ENCODE measurements around the gene GPR39.

The GPR39 gene

GRCh38 chr2:132448331-132448730 lies 31.7 kb downstream of the GPR39 start:
- no peak for DNase-seq
- no peak overlapping the region for H3K4me3 ChIP-seq
- H3K4me1 ChIP-seq = no peaks in the 10 kb centered on the region
- no peaks in the 10 kb centered on the region for H3K36me3 ChIP-seq
- H3K9me3 ChIP-seq = no peaks in the 10 kb centered on the region
- no peaks in the 10 kb centered on the region for H3K27me3 ChIP-seq
- TF ChIP-seq, protein P1, sequence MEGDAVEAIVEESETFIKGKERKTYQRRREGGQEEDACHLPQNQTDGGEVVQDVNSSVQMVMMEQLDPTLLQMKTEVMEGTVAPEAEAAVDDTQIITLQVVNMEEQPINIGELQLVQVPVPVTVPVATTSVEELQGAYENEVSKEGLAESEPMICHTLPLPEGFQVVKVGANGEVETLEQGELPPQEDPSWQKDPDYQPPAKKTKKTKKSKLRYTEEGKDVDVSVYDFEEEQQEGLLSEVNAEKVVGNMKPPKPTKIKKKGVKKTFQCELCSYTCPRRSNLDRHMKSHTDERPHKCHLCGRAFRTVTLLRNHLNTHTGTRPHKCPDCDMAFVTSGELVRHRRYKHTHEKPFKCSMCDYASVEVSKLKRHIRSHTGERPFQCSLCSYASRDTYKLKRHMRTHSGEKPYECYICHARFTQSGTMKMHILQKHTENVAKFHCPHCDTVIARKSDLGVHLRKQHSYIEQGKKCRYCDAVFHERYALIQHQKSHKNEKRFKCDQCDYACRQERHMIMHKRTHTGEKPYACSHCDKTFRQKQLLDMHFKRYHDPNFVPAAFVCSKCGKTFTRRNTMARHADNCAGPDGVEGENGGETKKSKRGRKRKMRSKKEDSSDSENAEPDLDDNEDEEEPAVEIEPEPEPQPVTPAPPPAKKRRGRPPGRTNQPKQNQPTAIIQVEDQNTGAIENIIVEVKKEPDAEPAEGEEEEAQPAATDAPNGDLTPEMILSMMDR (IDR thresholded peaks at IDR 0.05) = no peak
- H3K27ac ChIP-seq = no peak overlapping the region
- intact Hi-C loops (cut with DNase I; ENCODE audit: low total_unique reads) = no loop called here

- intact Hi-C loops (cut with DNase I; ENCODE audit: low total_unique reads) = no loop called here
- no peak overlapping the region for H3K27ac ChIP-seq
- H3K9me3 ChIP-seq = no peaks in the 10 kb centered on the region
- DNase-seq = peak in 1 of 2 donors; percentile 25
- H3K27me3 ChIP-seq = no peaks in the 10 kb centered on the region
- TF ChIP-seq, protein P1 (IDR thresholded peaks at IDR 0.05) = peak; percentile 19 to 39
- H3K4me3 ChIP-seq = no peak overlapping the region
- H3K4me1 ChIP-seq = no peaks in the 10 kb centered on the region
- no peaks in the 10 kb centered on the region for H3K36me3 ChIP-seq
Measured at GRCh38 chr2:132448771-132449170, 32.2 kb downstream of the GPR39 start.

GRCh38 chr2:132449868-132450267 lies 33.3 kb downstream of the GPR39 start:
- intact Hi-C loops (cut with DNase I; ENCODE audit: low total_unique reads) = no loop called here
- Histone ChIP-seq H3K4me3 (no peak overlapping the region), H3K4me1 (no peaks in the 10 kb centered on the region), H3K27me3 (no peaks in the 10 kb centered on the region), H3K36me3 (no peaks in the 10 kb centered on the region), H3K9me3 (no peaks in the 10 kb centered on the region), H3K27ac (no peak overlapping the region)
- TF ChIP-seq, protein P1 (IDR thresholded peaks at IDR 0.05) = no peak
- DNase-seq = no peak

DNA sequence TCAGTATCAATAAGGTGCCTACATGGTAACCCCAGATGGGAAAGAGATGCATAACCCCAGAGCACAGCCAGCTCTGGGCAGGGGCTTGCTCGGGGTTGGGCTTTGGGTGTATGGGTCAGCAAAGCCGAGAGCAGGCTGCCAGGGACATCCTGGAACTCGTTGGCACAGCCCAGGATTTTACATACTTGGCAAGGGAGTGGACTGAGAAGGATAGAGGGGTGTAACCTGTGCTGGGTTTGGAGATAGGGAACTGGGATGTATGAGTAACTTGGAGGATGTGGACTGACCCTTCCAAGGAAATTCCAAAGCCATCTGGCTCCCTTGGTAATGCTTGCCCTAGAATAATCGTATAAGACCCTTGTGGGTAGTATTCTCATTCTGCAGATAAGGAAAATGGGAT lies 44.2 kb downstream of the GPR39 start:
- Histone ChIP-seq H3K36me3 (no peaks in the 10 kb centered on the region), H3K27ac (no peak overlapping the region), H3K4me3 (no peak overlapping the region), H3K27me3 (no peaks in the 10 kb centered on the region), H3K4me1 (no peaks in the 10 kb centered on the region), H3K9me3 (peaks cover 0 to 5% (median under 1%) of the 10 kb centered on the region in 3 donors)
- intact Hi-C loops (cut with DNase I; ENCODE audit: low total_unique reads) = no loop called here
- DNase-seq = no peak
- TF ChIP-seq, protein P1 (IDR thresholded peaks at IDR 0.05) = no peak

- Histone ChIP-seq H3K36me3 (no peaks in the 10 kb centered on the region), H3K9me3 (peaks cover 5 to 15% (median 14%) of the 10 kb centered on the region in 3 donors), H3K4me3 (no peak overlapping the region), H3K4me1 (no peaks in the 10 kb centered on the region), H3K27me3 (no peaks in the 10 kb centered on the region), H3K27ac (no peak overlapping the region)
- no peak for DNase-seq
- TF ChIP-seq, protein P1 (IDR thresholded peaks at IDR 0.05) = no peak
- intact Hi-C loops (cut with DNase I; ENCODE audit: low total_unique reads) = no loop called here
Measured at GRCh38 chr2:132462236-132462635, 45.6 kb downstream of the GPR39 start.

GRCh38 chr2:132463719-132464118 lies 47.1 kb downstream of the GPR39 start:
- Histone ChIP-seq H3K36me3 (no peaks in the 10 kb centered on the region), H3K27me3 (no peaks in the 10 kb centered on the region), H3K27ac (no peak overlapping the region), H3K4me1 (no peaks in the 10 kb centered on the region), H3K9me3 (peaks cover 5 to 26% (median 21%) of the 10 kb centered on the region in 3 donors), H3K4me3 (no peak overlapping the region)
- no peak for DNase-seq
- TF ChIP-seq, protein P1 (IDR thresholded peaks at IDR 0.05) = no peak
- intact Hi-C loops (cut with DNase I; ENCODE audit: low total_unique reads) = no loop called here

Measured in tibial artery (tissue), 4 donors.